ENCODE measurements around the gene NCOA5. TPM values are rescaled to one million over a fixed set of nuclear protein-coding genes. Genes with fewer than 3 reads are reported as not detected.

Gene NCOA5
- total and polyA plus RNA-seq, 9 of the 15 experiments (the other 6 are each of a cell fraction or from before 2014, with no cell fraction given), result 3.9 to 22.8 (median 13.8) TPM

DNA sequence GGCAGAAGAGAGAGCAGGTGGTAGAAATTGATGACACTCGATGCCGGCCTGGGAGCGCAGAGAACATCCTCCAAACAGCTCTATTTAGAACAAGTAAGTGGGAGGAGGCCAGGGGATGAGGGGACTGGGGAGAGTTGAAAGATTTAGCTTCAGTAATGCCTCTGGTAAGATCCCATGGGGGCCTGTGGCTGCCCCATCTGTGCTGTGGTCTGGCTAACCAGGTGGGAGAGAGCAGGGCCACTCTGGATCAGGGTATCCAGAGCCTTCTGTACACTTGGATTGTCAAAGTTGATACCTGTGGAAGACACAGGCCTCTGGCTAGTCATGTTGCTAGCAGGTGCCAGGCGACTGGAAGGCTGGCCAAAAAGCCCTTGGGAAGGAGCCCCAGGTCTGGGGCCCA lies 27.6 kb downstream of the NCOA5 start:
- no peak overlapping the region for H2AFZ ChIP-seq (ENCODE audit: low read depth, low read length)
- no peak overlapping the region for H3K9ac ChIP-seq (ENCODE audit: insufficient read depth in 1 of 2, low read depth in 2 of 2, low read length in 2 of 2)
- ChIA-PET CTCF (ENCODE audit: low intra/inter-chr PET ratio) (no interaction called here), POLR2A (interaction anchor here (0.6 kb wide), 1 partner anchor 115 kb away, joined by 3 read pairs; no protein-coding TSS in a partner anchor)
- no peak overlapping the region for H3K4me2 ChIP-seq (ENCODE audit: insufficient read depth, low read length)
- 75% methylated on average over 4 of the region's 4 CpGs for WGBS (ENCODE audit: insufficient coverage, low coverage, missing lambda C conversion rate)
- no peak for DNase-seq (ENCODE audit: extremely low read depth in 1 of 4, low spot score in 3 of 4)
- FAIRE-seq, result no peak
- H3K9me1 ChIP-seq (ENCODE audit: control insufficient read depth, insufficient read depth, low read length), result no peaks in the 10 kb centered on the region
- ATAC-seq, result no peak
- H3K36me3 ChIP-seq (ENCODE audit: control insufficient read depth, insufficient read depth, low read length), result peaks cover 66% of the 10 kb centered on the region
- no peak overlapping the region for H3K27ac ChIP-seq (ENCODE audit: extremely low read depth, low read depth, low read length)
- intact Hi-C loops (cut with micrococcal nuclease) (no loop called here), in situ Hi-C loops (cut with MboI) (no loop called here)
- H3K79me2 ChIP-seq (ENCODE audit: control insufficient read depth, insufficient read depth, low read length), result no peaks in the 10 kb centered on the region
- H3K9me3 ChIP-seq (replicated peaks; ENCODE audit: control insufficient read depth, insufficient read depth, low read depth, low read length), result no peaks in the 10 kb centered on the region
- no peak overlapping the region for H3K4me3 ChIP-seq
- no TSS peak for BruUV-seq (replicated peaks)
- peaks cover 0 to 14% of the 10 kb centered on the region in 2 experiments; a peak in 2 of 5 replicates for H3K4me1 ChIP-seq (replicated peaks in 1 of 2; ENCODE audit: control insufficient read depth in 2 of 2, insufficient read depth in 2 of 2, low read length in 2 of 2)
- 0 out of 2 replicates have a peak, but pooled peaks cover 1% of the 10 kb centered on the region for H4K20me1 ChIP-seq (replicated peaks; ENCODE audit: control insufficient read depth, insufficient read depth, low read length)
- H3K27me3 ChIP-seq (ENCODE audit: control insufficient read depth in 2 of 2, insufficient read depth in 2 of 2, low read length in 2 of 2), result no peaks in the 10 kb centered on the region
- no peak for TF ChIP-seq TFAM (CRISPR knock-in tag; conservative IDR thresholded peaks at IDR 0.05)
- no peak for TF ChIP-seq CHD2 (IDR thresholded peaks at IDR 0.05; ENCODE audit: low read depth, low read length)
- no peak for TF ChIP-seq ZBED1 (IDR thresholded peaks at IDR 0.05)
- no peak for TF ChIP-seq MAFF (IDR thresholded peaks at IDR 0.05; ENCODE audit: low read length)
- no peak for TF ChIP-seq ZNF77 (CRISPR knock-in tag; IDR thresholded peaks at IDR 0.05)
- no peak for TF ChIP-seq DACH1 (IDR thresholded peaks at IDR 0.05; ENCODE audit: partially characterized antibody)
- TF ChIP-seq SRF (CRISPR knock-in tag; IDR thresholded peaks at IDR 0.05), result no peak
- no peak for TF ChIP-seq IRF2 (CRISPR knock-in tag; IDR thresholded peaks at IDR 0.05)
- no peak for TF ChIP-seq TGIF2 (CRISPR knock-in tag; IDR thresholded peaks at IDR 0.05)
- TF ChIP-seq CHD7 (IDR thresholded peaks at IDR 0.05; ENCODE audit: low read depth, low read length), result no peak
- TF ChIP-seq, protein P1, sequence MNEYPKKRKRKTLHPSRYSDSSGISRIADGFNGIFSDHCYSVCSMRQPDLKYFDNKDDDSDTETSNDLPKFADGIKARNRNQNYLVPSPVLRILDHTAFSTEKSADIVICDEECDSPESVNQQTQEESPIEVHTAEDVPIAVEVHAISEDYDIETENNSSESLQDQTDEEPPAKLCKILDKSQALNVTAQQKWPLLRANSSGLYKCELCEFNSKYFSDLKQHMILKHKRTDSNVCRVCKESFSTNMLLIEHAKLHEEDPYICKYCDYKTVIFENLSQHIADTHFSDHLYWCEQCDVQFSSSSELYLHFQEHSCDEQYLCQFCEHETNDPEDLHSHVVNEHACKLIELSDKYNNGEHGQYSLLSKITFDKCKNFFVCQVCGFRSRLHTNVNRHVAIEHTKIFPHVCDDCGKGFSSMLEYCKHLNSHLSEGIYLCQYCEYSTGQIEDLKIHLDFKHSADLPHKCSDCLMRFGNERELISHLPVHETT (CRISPR knock-in tag; conservative IDR thresholded peaks at IDR 0.05 in 1 of 2, IDR thresholded peaks at IDR 0.05 in 1 of 2), result no peak
- no peak for TF ChIP-seq ZNF780A (CRISPR knock-in tag; IDR thresholded peaks at IDR 0.05)
